ENCODE measurements around the gene CHST5. TPM values are rescaled to one million over a fixed set of nuclear protein-coding genes. Genes with fewer than 3 reads are reported as not detected.

Gene CHST5
- total RNA-seq, 1 donor from 2014 or later: not detected

DNA sequence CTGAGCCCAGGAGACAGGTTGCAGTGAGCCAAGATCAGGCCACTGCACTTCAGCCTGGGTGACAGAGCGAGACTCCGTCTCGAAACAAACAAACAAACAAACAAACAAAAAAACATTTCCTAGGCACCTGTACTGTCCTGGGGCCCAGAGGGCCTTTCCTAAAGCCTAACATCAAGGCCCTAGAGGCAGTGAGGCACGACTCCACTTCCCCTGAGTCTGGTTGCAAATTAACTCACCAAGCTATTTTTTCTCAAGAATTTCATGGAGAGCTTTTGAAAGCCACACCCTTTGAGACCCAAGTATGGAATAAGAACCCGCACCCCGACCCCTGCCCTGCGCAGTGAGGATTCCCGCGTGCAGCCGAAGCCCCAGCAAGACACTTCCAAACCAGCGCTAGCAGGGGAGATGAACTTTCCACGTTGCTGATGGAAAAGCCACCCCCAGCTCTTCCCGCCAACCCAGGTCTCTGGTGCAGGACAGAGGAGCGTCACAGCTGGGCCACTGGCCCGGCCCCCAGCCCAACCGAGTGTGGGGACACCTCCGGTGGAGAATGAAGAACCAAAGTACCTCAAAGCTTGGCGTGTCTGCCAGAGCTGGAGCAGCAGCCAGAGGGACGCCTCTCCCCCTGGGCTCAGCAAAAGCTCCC is 1.2 kb downstream of the CHST5 start:
- H3K4me3 ChIP-seq (ENCODE audit: low read depth, low read length): no peak overlapping the region
- no peaks in the 10 kb centered on the region for H3K36me3 ChIP-seq (ENCODE audit: control insufficient read depth, insufficient read depth, low read length)
- no peaks in the 10 kb centered on the region for H3K27me3 ChIP-seq (ENCODE audit: control insufficient read depth, insufficient read depth, low read length)
- no peak for DNase-seq (ENCODE audit: low read depth)
- TF ChIP-seq CTCF (IDR thresholded peaks at IDR 0.05; ENCODE audit: insufficient read depth, low read length, poor library complexity, severe bottlenecking): no peak

- Histone ChIP-seq H3K4me3 (ENCODE audit: low read depth, low read length) (no peak overlapping the region), H3K36me3 (ENCODE audit: control insufficient read depth, insufficient read depth, low read length) (no peaks in the 10 kb centered on the region), H3K27me3 (ENCODE audit: control insufficient read depth, insufficient read depth, low read length) (no peaks in the 10 kb centered on the region)
- no peak for TF ChIP-seq CTCF (IDR thresholded peaks at IDR 0.05; ENCODE audit: insufficient read depth, low read length, poor library complexity, severe bottlenecking)
- DNase-seq (ENCODE audit: low read depth): no peak
Observed at GRCh38 chr16:75532791-75533190, 3.1 kb downstream of the CHST5 start.

- DNase-seq (ENCODE audit: low read depth): no peak
- no peaks in the 10 kb centered on the region for H3K36me3 ChIP-seq (ENCODE audit: control insufficient read depth, insufficient read depth, low read length)
- TF ChIP-seq CTCF (IDR thresholded peaks at IDR 0.05; ENCODE audit: insufficient read depth, low read length, poor library complexity, severe bottlenecking): no peak
- H3K27me3 ChIP-seq (ENCODE audit: control insufficient read depth, insufficient read depth, low read length): no peaks in the 10 kb centered on the region
- no peak overlapping the region for H3K4me3 ChIP-seq (ENCODE audit: low read depth, low read length)
Observed at GRCh38 chr16:75532142-75532765, 3.7 kb downstream of the CHST5 start.

GRCh38 chr16:75529959-75530358 is 5.9 kb downstream of the CHST5 start:
- Histone ChIP-seq H3K4me3 (ENCODE audit: low read depth, low read length) (no peak overlapping the region), H3K36me3 (ENCODE audit: control insufficient read depth, insufficient read depth, low read length) (no peaks in the 10 kb centered on the region), H3K27me3 (ENCODE audit: control insufficient read depth, insufficient read depth, low read length) (no peaks in the 10 kb centered on the region)
- no peak for DNase-seq (ENCODE audit: low read depth)
- TF ChIP-seq CTCF (IDR thresholded peaks at IDR 0.05; ENCODE audit: insufficient read depth, low read length, poor library complexity, severe bottlenecking): no peak

DNA sequence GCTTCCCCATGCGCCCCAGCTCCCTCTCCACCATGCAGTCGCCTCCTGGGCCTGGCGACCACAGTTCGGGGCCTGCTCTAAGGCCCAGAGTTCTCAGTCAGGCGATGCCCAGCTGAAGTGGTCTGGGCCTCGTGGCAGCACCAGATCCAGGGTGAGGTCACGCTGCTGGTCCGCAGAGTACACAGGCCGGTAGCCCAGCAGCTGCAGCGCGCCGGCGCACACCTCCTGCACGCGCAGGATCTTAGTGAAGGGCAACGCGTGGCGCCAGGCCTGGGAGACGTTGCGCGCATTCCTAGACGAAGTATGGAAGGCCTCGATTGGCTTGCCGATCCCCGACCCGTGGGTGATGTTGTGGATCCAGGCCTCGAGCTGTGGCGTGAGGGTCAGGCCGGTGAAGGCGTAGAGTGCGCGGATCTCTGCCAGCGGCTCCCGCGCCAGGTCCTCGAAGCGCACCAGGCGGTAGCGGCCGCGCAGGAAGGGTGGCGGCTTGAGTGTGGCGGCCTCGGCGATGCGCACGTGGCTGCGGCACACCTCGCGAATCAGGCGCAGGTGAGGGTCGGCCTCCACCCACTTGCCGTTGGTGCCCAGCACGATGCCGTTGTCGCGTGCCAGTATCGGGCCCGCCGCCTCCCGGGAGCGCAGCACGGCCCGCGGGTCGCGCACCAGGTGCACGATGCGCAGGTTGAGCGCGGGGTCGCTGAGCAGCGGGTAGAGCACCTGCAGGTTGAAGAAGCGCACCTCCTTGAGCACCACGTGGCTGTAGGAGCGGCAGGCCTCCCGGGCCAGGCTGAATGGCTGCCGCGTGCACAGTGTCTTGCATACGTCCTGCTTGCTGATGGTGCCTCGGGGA is 6.6 kb downstream of the CHST5 start:
- Histone ChIP-seq H3K36me3 (ENCODE audit: control insufficient read depth, insufficient read depth, low read length) (no peaks in the 10 kb centered on the region), H3K4me3 (ENCODE audit: low read depth, low read length) (no peak overlapping the region), H3K27me3 (ENCODE audit: control insufficient read depth, insufficient read depth, low read length) (no peaks in the 10 kb centered on the region)
- TF ChIP-seq CTCF (IDR thresholded peaks at IDR 0.05; ENCODE audit: insufficient read depth, low read length, poor library complexity, severe bottlenecking): no peak
- DNase-seq (ENCODE audit: low read depth): no peak

Measured in kidney epithelial cell (primary cell).